HG02798 (cell line): ENCODE results near the gene DGKE.

ENCODE experiments used
- ATAC-seq: cut with Tn5 transposase; IDR thresholded peaks from one replicate; pipeline ENCODE4 v1.9.1; 2021; ENCODE audit warnings: mild to moderate bottlenecking; ENCODE audit not compliant: unreplicated experiment, poor library complexity

The DGKE gene

GRCh38 chr17:56885312-56885657 lies 51.3 kb downstream of the DGKE start:
- ATAC-seq = no peak

DNA sequence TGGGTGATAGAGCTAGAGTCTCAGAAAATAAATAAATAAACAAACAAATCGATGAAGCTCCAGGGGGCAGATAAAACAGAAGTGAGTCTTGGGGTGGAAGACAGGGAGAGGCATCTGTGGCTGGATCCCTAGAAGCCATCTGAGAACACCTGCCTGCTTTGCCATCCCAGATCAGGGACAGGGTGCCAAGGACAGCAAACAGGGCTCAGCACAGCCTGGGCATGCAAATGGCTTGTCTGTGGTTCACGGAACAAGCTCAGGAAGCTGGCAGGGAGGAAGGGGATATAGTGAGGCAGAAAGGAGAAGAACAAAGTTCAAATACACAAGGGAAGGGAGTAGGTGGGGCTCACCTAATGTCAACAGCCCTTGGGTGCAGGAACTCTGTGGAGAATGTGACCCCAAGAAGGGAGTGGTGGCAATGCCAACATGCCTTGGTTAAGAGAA lies 52.4 kb downstream of the DGKE start:
- no peak for ATAC-seq

DNA sequence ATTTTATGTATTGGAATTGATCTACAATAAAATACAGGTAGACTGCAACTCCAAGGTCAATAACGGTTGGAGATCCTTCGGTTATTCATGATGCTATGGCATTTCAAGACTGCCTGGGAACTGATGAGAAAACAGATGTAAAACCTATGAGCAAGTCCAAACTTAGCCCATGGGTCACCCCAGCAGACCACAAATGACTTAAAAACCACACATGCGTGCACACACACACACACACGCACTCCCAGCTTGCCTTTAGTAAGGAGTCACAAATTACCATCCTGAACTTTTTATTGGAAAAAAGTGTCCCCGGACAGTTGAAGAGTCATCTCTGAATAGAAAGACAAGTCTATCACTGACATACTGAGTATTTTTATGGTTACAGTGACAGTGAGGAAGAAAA lies 53.2 kb downstream of the DGKE start:
- ATAC-seq = no peak

GRCh38 chr17:56887552-56888467 lies 53.9 kb downstream of the DGKE start:
- no peak for ATAC-seq

GRCh38 chr17:56890390-56890789 lies 56.4 kb downstream of the DGKE start:
- ATAC-seq = no peak

GRCh38 chr17:56890906-56891674 lies 57.1 kb downstream of the DGKE start:
- no peak for ATAC-seq

GRCh38 chr17:56891751-56892150 lies 57.8 kb downstream of the DGKE start:
- ATAC-seq = no peak

- ATAC-seq = no peak
These were observed 58.4 kb downstream of the DGKE start for GRCh38 chr17:56892333-56892732.

- no peak for ATAC-seq
These were observed 59.6 kb downstream of the DGKE start for GRCh38 chr17:56893503-56893902.

- ATAC-seq = no peak
These were observed 61.0 kb downstream of the DGKE start for GRCh38 chr17:56894859-56895455.

DNA sequence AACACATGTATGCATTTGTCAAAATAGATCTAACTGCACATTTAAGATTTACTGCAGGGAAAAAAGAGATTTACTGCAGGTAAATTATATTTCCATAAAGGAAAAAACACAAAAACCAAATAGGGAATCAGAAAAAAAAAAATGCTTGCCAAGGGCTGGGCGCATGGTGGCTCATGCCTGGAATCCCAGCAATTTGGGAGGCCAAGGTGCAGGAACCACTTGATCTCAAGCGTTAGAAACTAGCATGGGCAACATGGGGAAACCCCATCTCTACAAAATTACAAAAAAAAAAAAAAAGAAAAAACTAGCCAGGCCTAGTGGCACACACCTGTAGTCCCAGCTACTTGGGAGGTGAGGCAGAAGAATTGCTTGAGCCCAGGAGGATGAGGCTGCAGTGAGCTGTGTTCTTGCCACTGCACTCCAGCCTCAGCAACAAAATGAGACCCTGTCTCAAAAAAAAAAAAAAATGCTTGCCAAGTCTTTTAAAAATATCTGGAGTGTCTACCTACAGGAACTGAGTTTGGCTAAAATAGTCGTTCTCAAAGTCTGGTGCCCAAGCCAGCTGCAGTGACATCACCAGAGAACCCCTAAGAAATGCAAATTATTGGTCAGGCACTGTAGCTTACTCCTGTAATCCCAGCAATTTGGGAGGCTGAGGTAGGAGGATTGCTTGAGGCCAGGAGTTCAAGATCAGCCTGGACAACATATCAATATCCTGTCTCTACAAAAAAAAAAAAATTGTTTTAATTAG lies 62.4 kb downstream of the DGKE start:
- no peak for ATAC-seq

DNA sequence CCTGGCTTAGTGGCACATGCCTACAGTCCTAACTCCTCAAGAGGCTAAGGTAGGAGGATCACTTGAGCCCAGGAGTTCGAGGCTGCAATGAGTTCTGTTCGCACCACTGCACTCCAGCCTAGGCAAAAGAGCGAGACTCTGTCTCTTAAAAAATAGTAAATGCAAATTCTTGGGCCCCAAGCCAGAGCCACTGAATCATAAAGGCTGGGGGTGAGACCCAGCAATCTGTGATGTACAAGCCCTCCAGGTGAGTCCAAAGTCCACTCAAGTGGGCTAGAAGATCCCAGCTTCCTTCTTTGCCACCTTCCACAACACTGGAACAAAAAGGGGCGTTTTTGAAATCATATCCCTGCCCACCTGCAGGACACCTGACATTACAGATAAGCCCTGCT lies 63.0 kb downstream of the DGKE start:
- no peak for ATAC-seq

- ATAC-seq = no peak
These were observed 63.9 kb downstream of the DGKE start for GRCh38 chr17:56897646-56898424.

GRCh38 chr17:56898874-56899273 lies 64.9 kb downstream of the DGKE start:
- ATAC-seq = no peak

DNA sequence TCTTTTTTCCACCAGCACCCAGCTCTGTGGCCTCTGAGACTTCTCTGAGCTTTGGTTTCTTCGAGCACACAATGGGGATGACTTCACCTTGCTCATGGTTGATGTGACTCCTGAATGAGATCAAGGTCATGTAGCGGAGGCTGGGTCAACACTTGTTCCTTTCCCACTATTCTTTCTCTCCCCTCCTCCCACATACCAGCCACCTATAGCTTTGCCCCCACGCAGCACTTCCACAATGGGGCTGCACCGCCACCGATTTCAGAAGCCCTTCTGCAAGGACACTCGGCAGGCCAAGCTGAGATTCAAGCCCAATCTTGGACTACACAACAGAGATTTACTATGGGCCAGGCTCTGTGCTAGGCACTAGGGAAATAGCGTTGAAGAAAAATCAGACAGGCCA lies 65.5 kb downstream of the DGKE start:
- no peak for ATAC-seq

DNA sequence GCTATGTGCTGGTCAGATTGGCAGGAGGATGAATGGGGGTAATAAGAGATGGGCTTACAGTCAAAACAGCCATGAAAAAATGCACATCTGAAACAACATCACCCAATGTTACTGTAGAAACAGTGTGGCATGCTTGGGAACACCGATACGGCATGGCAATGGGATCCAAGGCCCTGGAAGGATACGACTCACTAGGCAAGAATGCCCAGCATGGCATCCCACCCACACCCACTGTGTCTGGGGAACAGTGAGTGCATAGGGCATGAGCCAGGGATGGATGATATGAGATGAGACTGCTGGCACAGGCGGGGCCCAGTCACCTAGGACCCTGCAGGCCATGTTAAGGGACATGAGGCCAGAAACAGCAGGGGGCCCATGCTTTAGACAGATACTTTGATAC lies 68.4 kb downstream of the DGKE start:
- ATAC-seq = no peak

- no peak for ATAC-seq
These were observed 69.6 kb downstream of the DGKE start for GRCh38 chr17:56903560-56903959.

DNA sequence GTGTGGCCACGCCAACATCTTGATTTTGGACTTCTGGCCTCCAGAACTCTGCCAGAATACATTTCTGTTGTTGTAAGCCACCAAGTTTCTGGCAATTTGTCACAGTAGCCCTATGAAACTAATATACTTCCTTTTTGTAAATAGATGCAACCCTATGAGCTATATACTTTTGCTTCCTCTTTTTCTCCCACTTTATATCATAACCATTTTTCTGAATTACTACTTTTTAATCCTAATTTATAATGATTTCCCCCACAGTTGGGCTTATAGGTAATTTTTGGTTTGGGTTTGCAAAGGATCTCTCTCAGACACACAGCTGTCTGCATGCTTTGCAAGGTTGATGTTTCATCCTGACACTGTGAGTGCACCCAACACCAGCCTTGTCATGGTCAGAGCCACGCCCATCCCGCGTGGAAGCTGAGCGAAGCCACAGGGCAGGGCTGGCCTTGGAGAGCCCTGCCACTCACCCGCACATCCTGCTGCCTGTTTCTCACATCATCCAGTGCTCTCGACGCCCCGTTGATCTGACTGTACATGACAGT lies 74.1 kb downstream of the DGKE start:
- ATAC-seq = peak; percentile 87

- no peak for ATAC-seq
These were observed 76.0 kb downstream of the DGKE start for GRCh38 chr17:56909742-56910508.
